ENCODE data around the gene ZNF500.

DNA sequence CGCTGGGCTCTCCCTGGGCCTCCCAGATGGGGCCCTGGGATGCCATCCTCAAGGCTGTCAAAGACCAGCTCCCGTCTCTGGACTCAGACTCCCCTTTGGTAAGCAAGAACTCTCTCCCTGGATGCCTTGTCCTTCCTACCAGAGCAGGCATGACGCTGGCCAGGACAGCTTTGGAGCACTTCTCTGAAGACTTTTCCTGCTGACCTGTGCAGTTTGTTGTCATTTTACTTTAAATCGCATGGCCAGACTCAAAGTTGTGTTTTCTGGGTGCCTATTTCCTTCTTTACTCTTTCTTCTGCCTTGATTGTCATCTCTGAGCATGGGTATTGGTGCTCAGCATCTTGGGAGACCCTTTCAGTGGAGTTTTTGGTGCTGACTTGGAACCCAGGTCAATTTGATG lies 30.4 kb downstream of the ZNF500 start:
- TF ChIP-seq, protein P1, sequence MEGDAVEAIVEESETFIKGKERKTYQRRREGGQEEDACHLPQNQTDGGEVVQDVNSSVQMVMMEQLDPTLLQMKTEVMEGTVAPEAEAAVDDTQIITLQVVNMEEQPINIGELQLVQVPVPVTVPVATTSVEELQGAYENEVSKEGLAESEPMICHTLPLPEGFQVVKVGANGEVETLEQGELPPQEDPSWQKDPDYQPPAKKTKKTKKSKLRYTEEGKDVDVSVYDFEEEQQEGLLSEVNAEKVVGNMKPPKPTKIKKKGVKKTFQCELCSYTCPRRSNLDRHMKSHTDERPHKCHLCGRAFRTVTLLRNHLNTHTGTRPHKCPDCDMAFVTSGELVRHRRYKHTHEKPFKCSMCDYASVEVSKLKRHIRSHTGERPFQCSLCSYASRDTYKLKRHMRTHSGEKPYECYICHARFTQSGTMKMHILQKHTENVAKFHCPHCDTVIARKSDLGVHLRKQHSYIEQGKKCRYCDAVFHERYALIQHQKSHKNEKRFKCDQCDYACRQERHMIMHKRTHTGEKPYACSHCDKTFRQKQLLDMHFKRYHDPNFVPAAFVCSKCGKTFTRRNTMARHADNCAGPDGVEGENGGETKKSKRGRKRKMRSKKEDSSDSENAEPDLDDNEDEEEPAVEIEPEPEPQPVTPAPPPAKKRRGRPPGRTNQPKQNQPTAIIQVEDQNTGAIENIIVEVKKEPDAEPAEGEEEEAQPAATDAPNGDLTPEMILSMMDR (IDR thresholded peaks at IDR 0.05) = no peak
- TF ChIP-seq POLR2A (IDR thresholded peaks at IDR 0.05) (no peak), POLR2AphosphoS5 (IDR thresholded peaks at IDR 0.05) (no peak)

Measured in prostate gland (tissue), 2 donors.